NCI-H345 (cell line): Measurements from ENCODE around the gene THBD.

ENCODE experiments used
- DNase-seq: peaks from one replicate; lab custom pipeline; 2025; lab: John Stamatoyannopoulos, UW

The THBD gene

DNA sequence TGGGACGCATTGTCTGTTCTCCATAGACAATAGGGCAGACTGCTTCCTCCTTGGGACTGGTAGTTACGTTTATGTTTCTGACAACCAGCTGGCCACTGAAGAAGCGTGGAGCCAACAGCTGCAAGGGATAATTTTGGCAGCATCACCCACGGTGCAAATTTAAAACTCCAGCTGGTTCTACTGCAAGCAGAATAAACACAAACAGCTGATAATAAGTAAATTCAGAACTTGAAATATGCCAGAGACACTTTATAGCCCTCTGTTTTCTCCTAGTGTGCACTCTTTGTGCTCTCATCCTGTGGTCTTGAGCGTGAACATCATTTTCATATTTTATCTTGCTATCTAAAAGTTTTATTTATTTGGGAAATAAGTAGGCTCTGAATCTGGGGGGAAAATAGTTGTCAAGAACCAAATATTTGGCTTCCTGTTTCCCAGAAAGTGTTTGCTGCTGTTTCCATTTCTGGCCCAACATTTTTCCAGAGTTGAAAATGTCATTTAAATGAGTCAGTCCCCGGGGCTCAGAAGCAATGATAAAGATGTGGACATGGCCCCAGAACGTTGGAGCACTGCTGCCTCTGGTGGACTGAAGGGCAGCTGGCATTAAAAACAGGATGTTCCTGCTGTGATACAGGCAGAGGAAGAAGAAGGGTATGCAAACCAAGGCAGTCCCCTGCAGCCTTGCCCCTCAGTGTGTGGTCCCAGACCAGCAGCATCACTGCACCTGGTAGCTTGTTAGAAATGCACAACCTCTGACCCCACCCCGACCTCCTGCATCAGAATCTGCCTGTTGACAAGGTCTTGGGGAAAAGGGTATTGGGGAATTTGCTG lies 12.5 kb upstream of the THBD start:
- DNase-seq, result no peak

DNA sequence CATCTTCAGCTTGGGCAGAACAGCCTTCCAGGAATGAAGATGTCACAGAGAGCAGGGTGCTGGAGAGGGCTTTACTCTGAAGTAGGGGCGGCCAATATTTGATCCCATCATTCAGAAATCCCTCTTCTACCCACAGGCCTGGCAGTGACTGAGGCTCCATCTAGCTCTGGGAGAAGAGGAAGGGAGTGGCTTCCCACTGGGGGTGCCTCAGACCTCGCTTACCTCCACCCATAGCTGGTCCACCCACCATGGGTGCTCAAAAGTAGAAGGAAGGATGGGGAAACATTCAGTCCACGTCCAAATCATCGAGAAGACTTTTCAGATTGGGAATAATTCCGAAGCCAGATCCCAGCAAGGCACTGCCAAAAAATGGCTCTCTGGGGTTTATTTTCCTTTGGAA lies 11.8 kb upstream of the THBD start:
- DNase-seq, result no peak

DNA sequence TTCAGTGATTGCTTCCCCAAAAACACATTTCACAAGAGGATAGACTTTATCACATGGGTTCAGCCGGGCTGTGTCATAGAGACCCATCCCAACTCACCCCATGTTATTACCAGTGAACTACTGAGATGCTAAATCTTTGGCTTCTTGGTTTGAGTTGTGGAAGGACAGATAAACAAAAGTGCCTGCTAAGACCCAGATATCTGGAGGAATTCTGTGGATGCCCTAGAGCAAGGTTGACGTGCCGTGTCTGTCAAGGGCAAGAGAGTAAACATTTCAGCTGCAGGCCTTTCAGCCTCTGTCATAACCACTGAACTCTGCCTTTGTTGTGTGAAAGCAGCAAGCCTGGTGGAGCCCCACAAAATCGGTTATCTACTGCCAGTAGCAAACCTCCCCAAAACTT lies 11.2 kb upstream of the THBD start:
- no peak for DNase-seq

DNA sequence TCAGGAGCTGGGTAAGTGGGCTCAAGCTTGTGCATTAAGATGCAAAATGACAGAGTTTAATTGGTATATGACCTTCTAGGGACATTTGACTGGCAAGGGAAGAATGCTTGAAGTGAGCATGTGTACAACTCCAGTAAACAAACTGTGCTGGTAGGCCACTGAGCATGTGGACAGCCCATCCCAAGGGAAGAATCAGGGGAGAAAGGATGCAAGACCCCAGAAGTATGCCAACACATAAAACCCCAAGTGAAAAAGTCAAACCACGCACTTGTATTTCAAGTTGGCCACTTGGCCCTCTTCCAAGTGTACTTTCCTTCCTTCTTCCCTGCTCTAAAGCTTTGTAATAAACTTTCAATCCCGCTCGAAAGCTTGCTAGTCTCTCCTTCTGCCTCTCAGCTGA lies 10.4 kb upstream of the THBD start:
- DNase-seq, result no peak

DNA sequence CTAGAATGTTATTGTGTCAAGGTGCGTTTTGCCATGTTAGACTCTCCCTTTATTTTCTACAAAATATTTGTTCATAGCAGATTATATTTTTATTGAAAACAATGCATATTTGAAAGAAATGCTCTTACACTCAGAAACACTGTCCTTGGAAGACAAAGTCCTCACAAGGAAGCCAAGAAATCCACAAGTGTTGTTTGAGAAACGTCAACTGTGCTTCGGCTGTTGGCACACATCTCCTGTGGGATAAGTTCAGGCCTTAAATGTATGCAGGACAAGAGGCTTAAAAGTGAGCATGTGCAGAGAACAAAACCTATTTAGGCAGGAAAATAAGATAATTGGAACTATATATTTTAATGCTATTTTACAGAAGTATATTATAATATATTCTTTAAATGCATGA lies 9.5 kb upstream of the THBD start:
- DNase-seq, result no peak

DNA sequence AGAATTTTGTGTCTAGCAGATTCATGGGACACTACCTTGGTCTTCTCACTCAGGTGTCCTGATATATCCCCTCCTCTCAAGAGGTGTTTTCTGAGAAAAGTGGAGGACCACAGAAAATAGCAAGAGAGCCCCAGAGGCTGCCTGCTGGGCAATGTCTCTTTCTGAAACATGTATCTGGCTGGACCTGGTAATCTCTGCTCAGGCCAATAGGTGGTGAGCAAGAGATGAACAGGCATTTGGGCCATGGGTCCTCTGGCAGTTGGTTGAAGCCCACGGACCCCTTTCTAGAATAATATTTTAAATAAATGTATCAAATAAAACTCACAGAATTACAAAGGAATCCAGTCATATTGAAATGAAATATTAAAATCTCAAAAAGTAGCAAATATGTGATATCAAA lies 8.8 kb upstream of the THBD start:
- no peak for DNase-seq

DNA sequence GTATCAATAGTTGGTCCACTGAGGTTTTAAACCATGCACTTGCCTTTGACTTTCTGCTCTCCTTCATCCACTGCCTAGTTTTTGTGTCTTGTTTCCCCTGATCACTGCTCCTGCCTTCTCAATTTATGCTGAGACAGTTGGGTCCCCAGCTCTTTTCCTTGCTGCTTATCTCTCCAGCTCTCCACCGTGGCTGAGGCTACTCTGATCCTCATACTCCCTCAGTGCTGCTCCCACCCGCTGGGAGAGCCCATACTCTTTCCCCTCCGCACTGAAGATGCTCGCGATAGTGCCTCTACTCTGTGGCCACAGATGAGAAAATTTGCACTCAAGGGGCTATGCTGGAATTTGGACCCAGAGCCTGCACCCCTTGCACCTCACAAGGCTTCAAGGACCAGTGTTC lies 3.4 kb upstream of the THBD start:
- DNase-seq, result no peak

DNA sequence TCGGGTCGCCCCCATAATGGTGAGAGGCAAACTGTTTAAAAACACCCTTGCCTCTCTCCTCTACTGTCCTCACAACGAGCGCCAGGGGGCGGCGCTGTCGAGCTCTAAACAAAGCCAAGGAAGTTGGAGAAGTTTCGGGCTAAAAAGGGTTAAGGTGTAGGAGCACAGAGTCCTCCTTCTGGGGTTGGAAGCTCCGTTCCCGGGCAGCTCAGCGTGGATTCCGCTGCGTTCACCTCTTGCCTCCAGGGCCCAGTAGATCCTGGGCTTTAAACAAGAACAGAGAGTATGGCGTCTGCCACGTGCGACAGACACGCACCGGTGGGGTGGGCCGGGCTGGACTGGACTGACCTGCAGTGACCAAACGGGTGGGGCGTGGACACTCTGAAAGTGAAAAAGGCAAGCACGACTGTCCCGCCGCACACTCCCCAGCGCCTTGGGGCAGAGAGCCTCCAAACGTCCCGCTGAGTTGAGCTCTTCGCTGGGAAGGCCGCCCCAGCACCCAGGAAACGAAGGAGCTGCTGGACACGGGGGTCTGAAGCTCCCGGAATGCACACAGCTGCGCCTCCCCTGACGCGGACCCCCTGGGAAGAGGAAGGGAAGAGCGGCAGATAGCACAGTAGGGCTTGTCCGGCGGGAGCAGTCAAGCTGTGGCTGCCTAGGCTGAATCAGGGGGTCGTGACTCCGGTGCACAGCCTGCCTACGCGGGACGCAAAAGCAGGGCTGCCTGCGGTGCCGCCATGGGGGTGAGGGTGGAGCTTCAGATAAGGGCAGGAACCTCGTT lies 1.6 kb upstream of the THBD start:
- DNase-seq, result no peak

DNA sequence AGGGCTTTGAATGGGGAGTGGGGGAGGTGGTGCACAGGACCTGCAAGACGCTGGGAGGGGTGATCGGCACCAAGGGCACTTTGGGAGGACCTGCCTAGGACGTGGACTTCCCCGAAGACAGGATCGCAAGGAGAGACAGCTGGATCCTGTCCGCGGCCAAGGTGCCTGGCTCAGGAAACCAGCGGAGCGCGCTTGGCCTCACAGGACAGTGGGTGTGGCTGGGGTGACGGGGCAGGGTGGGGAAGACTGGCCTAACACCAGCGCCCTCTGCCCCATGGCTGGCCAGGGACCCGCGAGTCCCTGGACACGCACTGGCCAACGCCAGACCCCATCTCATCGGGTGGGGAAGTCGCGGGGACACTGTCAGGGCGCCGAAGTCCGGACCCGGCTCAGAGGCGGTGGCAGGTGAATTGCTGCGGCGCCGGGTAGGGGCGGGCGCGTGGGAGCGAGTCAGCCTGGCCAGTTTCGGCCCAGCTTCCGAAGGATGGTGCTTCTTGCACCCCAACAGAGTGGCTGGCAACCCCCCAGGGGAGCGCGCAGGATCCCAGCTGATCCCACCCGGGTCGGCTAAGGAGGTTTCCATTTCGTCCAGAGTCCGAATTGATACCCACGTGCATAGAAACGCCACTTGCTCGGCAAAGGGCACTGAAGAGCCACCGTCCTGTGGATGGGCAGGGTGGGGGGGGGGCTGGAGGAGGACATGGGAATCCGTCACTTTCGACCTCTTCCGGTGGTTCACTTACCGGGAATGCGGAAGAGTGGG lies 785 bp upstream of the THBD start:
- DNase-seq, result no peak

DNA sequence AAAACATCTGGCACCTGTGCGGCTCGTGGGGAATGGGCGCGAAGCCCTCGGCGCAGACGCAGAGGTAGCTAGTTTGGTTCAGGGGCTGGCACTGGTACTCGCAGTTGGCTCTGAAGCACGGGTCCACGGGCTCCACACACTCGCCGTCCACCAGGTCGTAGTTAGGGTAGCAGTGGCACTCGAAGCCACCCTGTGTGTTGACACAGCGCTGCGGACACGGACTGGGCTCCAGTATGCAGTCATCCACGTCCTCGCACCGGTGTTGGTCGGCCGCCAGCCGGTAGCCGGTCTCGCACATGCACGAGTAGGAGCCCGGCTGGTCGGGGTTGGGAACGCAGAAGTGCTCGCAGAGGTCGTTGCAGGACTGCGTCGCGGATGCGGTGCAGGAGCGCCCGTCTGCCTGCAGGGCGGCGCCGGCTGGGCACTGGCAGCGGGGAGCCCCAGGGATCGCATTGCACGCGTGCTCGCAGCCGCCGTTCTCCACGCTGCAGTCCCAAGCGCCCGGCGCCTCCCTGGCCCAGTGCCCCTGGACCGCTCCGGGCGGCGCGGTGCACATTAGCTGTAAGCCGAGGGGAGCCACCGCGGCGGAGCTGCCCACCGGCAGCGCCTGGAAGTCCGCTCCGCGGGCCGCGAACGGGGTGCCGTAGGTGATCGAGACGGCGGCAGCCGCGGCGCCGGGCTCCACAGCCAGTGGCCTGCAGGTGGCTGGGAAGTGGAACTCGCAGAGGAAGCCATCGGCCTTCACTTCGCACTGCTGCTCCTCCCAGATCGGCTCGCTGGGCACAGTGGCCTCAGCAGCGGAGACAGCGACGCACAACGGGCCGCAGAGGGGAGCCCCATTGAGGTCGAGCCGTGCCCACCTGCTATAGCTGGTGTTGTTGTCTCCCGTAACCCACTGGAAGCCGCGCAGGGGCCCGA lies 930 bp downstream of the THBD start:
- DNase-seq, result peak; percentile 68

DNA sequence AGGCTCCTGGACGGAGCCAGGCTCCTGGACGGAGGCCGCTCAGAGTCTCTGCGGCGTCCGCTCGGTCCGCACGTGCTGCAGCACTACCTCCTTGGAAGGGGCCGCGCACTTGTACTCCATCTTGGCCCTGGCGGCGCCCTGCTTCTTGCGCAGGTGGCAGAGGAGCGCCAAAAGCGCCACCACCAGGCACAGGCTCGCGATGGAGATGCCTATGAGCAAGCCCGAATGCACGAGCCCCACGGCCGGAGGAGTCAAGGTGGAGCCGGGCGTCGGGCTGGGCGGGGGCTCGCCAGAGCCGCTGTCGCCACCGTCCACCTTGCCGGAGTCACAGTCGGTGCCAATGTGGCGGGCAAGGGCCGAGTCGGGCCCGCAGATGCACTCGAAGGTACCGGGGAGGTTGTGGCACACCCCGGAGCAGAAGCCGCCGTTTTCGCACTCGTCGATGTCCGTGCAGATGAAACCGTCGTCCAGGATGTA lies 1.7 kb downstream of the THBD start:
- peak; percentile 47 for DNase-seq

DNA sequence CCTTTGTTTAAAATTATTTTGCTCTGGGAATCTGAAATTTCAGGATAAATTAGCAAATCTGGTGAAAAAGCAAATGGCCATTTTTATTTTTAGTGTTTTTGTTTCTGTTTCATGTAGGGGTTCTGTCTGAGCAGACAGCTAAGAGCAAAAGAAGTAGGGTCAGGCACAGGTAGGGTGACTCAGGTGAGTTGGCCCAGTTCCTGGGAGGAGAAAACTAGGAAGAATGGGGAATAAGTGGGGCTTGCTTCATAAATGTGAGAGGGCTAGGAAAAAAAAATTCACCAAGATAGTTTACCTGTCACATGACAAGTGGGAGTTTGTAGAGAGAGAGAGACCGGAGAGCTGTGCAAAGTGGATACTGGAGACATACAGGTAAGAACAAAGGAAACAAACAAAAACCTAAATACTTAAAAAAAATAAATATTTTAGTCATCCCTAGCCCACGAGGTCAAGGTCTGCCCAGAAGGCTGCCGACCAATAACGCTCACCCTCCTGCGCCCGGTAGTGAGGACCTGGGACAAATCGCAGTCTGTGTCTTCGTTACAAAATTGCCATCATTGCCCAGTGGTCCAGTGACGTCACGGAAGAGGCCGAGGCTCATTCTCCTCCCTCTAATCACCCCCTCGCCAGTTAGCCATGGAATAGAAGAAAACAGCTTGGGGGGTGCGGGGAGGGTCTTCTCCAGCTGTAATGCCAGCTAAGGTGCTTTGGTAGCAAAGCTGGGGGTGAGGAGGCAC lies 2.3 kb downstream of the THBD start:
- DNase-seq, result no peak

DNA sequence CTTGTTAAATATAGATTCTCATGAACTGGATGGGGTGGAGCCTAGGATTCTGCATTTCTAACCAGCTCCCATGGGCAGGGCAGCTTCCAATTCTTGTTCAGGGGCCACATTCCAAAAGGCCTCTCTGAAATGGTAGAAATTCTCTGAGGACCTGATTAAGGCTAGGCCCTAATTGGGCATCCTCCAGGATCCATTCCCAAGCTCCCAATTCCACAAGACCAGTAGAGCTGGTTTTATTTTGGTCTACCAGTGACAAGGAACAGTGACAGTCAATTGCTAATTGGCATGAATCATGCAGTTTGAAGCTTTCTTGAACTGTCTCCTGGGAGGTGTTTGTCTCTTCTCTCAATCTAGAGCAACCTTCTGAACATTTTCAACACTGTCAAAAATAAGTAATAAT lies 3.0 kb downstream of the THBD start:
- no peak for DNase-seq

DNA sequence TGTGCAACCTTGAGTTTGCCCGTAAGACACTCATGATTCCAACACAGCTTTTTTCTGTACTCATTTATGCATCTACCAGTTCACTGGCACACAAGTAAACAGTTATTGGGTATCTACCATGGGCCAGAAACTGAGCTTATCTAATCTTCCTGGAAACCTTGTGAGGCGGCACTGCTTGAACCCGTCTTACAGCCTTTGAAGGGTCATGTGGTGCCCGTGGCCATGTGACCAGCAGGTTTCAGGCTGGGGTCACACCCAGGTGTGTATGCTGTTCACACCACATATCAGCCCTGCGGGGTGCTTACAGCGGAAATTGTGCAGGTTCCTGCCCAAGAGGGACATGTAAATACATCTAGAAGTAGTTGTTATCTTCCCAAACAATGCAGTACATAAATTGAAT lies 6.1 kb downstream of the THBD start:
- DNase-seq, result no peak

DNA sequence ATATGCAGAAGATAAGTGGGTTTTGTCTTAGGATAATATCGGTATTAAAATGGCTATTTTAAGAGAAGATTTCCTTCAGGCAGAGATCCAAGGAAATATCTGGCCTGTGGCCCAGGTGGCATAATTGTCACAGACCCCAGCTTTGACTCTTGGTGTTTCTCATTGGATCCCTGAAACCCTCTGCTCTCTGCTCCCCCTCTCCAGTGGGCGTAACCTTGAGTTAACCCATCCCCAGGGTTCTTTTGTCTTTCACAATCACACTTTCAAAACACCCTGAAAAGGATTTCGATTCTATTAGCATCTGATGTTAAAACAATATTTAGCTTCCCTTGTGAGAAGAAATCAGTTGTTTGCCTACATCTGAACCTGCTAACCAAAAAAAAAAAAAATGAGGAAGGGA lies 7.2 kb downstream of the THBD start:
- no peak for DNase-seq

DNA sequence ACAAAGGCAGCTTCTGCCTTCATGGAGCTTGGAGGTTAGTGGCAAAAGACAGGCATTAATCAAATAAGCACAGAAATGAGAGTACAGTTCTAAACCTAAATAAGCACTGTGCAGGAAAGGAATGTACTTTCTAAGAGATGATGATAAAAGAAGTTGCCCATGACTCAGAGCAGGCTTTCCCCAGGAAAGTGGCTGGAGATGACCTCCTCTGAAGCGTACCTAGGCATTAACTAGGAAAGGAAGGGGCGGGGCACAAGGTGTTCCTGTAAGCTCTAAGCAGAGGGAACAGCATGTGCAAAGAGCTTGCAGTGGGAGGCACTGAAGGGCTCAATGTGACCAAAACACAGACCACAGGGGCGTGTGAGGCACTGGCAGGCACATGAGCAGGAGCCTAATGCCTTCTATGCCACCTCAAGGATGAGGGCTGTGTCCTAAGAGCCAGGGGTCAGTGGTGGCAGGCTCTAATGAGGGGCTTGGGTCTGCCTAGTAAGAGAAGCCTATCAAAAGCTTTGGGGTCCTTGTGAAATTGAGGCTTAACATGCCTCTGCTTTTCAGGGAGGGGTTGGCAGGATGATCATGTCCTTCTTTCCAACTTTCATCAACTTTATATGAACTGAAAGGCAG lies 9.5 kb downstream of the THBD start:
- DNase-seq, result no peak

DNA sequence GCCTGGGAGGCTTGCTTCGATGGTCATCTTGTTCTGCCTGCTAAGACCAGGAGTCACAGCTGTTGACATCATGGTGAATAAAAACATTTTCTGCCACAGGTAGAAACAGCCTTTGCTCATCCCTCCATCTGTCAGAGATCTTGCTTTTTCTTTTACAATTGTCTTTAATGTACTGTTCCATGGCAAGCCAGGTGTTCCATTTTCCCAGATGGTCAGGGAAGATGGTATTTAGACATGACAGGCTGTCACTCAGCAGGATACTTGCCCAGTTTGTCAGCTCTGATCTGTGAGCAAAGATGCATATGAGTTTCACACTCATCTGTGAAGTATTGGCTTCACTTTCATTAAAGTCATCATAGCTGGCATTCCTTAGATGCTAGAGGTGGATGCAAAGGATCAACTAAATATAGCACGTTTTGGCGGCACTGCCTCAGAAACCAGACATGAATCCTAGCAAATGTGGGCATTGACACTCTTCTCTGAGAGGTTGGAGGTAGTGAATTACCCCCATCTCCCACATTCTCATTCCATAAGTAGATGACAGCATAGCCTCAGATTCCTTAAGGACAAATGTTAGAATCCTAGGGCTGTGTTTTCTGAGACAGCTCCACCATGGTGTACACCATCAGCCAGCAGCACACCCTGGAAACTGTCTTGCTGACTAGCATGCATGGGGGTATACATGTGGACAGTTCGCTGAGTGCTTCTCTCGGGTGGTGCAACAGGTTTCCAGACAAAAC lies 10.2 kb downstream of the THBD start:
- no peak for DNase-seq

DNA sequence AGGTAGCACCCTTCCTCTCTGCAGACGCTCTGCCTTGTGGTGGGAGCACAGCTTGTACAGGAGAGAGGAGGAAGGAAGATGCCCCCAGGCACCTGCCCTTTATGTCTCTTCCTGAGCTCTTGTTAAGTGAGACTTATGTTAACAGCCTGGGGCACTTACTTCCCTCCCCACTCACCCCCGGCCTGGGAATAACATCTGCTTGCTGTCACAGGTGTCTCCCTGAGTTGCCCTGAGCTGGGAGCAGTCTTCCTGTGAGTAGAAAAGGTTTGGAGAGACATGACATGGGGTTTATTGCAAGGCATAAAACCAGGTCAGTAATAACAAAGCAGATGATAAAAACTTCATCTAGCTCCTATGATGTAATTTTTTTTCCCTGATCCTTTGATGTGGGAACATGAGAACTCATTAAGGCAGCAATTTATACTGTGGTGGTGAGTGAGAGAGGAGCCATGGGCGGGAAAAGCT lies 12.4 kb downstream of the THBD start:
- DNase-seq, result peak; percentile 24

DNA sequence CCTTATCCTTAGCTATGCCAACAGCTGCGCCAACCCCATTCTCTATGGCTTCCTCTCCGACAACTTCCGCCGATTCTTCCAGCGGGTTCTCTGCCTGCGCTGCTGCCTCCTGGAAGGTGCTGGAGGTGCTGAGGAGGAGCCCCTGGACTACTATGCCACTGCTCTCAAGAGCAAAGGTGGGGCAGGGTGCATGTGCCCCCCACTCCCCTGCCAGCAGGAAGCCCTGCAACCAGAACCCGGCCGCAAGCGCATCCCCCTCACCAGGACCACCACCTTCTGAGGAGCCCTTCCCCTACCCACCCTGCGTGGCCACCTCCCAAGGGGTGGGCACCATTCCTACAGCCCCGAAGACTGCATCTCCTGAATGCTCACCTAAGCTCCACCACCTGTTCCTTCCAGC lies 13.1 kb downstream of the THBD start:
- DNase-seq, result no peak

DNA sequence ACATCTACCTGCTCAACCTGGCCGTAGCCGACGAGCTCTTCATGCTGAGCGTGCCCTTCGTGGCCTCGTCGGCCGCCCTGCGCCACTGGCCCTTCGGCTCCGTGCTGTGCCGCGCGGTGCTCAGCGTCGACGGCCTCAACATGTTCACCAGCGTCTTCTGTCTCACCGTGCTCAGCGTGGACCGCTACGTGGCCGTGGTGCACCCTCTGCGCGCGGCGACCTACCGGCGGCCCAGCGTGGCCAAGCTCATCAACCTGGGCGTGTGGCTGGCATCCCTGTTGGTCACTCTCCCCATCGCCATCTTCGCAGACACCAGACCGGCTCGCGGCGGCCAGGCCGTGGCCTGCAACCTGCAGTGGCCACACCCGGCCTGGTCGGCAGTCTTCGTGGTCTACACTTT lies 13.7 kb downstream of the THBD start:
- DNase-seq, result no peak
